WTC11 (cell line): ENCODE results near the gene CROCC. TPM values are rescaled to one million over a fixed set of nuclear protein-coding genes. Genes with fewer than 3 reads are reported as not detected.
A peak's percentile ranks its signal among the peaks of the same experiment; 100 is the strongest.
"Not testable (repeated sequence)": the region's sequence is repeated elsewhere in the genome, so short reads cannot be mapped to it uniquely, and the experiment has no call there.

Experiments
- ATAC-seq: fragments of 200-7000 bp; cut with Tn5 transposase; 2 replicates; pipeline ENCODE4 v1.10.0; 2021; ENCODE audit warnings: mild to moderate bottlenecking, moderate library complexity
- CTCF ChIA-PET: fragments of 300-600 bp; sonication (Branson Sonifier 250); formaldehyde crosslinking; loops from one replicate; lab custom pipeline; 2021; ENCODE audit warnings: antibody characterized with exemption; lab: Charles Lee
- POLR2A ChIA-PET: fragments of 350-600 bp; sonication (Branson Sonifier 250); formaldehyde crosslinking; loops from one replicate; lab custom pipeline; 2021; ENCODE audit warnings: antibody characterized with exemption; lab: Charles Lee
- DNase-seq: peaks from one replicate; pipeline ENCODE4 v3.0.0; 2021; ENCODE audit warnings: low spot score
- H3K27ac Mint-ChIP-seq: 2 replicates; pipeline ENCODE4 v1.8.0; 2021; ENCODE audit warnings: mixed read lengths
- H3K27me3 Mint-ChIP-seq: 2 replicates; pipeline ENCODE4 v1.8.0; 2021; ENCODE audit warnings: low read depth, mild to moderate bottlenecking, moderate library complexity, mixed read lengths
- H3K36me3 Mint-ChIP-seq: 2 replicates; pipeline ENCODE4 v1.8.0; 2021; ENCODE audit warnings: mixed read lengths
- H3K4me1 Mint-ChIP-seq: 2 replicates; pipeline ENCODE4 v1.8.0; 2022; ENCODE audit warnings: mixed read lengths
- H3K4me3 Mint-ChIP-seq: 2 replicates; pipeline ENCODE4 v1.8.0; 2021; ENCODE audit warnings: mild to moderate bottlenecking, moderate library complexity, mixed read lengths
- H3K9me3 Mint-ChIP-seq: 2 replicates; pipeline ENCODE4 v1.8.0; 2021; ENCODE audit warnings: mixed read lengths
- PRRX2 ChIP-seq: fragments of 250-450 bp; sonication (Bioruptor Pico); IDR thresholded peaks from 2 replicates; pipeline ENCODE4 v1.8.0; 2021; ENCODE audit warnings: mild to moderate bottlenecking
- SMAD4 ChIP-seq: sonication (generic); formaldehyde crosslinking; IDR thresholded peaks from 2 replicates; pipeline ENCODE4 v1.8.0; 2022; ENCODE audit warnings: mild to moderate bottlenecking, missing genetic modification reagents
- ZNF232 ChIP-seq: sonication (generic); formaldehyde crosslinking; IDR thresholded peaks from 2 replicates; pipeline ENCODE4 v1.8.0; 2022; ENCODE audit warnings: mild to moderate bottlenecking, missing genetic modification reagents
- total RNA-seq: library from RNA; stranded (reverse); gene quantifications from 3 replicates; pipeline ENCODE4 v1.2.3, GENCODE V29; 2021
- TF ChIP-seq, protein P1 (sequence below): sonication (generic); formaldehyde crosslinking; conservative IDR thresholded peaks from 2 replicates; pipeline ENCODE4 v1.8.1; 2023; ENCODE audit warnings: mild to moderate bottlenecking, low read depth, missing genetic modification reagents, moderate library complexity
- TF ChIP-seq, protein P2 (sequence below): sonication (generic); formaldehyde crosslinking; IDR thresholded peaks from 2 replicates; pipeline ENCODE4 v1.8.1; 2023; ENCODE audit warnings: mild to moderate bottlenecking, missing genetic modification reagents, borderline replicate concordance
- TF ChIP-seq, protein P3 (sequence below): sonication (generic); formaldehyde crosslinking; IDR thresholded peaks from 2 replicates; pipeline ENCODE4 v1.8.0; 2022; ENCODE audit warnings: missing genetic modification reagents
- TF ChIP-seq, protein P4 (sequence below): sonication (generic); formaldehyde crosslinking; IDR thresholded peaks from 2 replicates; pipeline ENCODE4 v1.8.1; 2023; ENCODE audit warnings: mild to moderate bottlenecking, moderate library complexity, missing genetic modification reagents
- TF ChIP-seq, protein P5 (sequence below): fragments of 200-600 bp; IDR thresholded peaks from 2 replicates; pipeline ENCODE4 v1.8.0; 2022; ENCODE audit warnings: antibody characterized with exemption

CROCC gene
- total RNA-seq, 1 experiment from 2014 or later, result 75.6 TPM

DNA sequence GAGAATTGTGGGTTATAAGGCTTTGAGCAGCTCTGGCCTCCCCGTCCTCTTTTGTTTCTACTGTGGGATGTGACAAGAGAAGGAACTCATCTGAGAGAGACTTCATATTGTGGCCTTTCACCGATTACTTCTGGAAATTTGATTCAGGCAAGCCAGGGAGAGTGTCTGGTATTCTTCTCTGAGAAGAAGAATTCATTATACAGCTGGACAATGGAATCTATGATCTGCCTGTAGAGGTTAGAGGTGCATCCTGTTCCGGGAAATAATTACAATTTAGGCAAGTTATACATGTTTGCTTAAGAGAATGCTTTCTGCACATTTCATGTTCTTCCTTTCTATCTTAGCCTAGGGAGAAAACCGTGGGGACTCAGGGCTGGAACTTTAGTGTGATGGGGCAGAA lies 38.7 kb upstream of the CROCC start (continued):
- TF ChIP-seq, protein P1, sequence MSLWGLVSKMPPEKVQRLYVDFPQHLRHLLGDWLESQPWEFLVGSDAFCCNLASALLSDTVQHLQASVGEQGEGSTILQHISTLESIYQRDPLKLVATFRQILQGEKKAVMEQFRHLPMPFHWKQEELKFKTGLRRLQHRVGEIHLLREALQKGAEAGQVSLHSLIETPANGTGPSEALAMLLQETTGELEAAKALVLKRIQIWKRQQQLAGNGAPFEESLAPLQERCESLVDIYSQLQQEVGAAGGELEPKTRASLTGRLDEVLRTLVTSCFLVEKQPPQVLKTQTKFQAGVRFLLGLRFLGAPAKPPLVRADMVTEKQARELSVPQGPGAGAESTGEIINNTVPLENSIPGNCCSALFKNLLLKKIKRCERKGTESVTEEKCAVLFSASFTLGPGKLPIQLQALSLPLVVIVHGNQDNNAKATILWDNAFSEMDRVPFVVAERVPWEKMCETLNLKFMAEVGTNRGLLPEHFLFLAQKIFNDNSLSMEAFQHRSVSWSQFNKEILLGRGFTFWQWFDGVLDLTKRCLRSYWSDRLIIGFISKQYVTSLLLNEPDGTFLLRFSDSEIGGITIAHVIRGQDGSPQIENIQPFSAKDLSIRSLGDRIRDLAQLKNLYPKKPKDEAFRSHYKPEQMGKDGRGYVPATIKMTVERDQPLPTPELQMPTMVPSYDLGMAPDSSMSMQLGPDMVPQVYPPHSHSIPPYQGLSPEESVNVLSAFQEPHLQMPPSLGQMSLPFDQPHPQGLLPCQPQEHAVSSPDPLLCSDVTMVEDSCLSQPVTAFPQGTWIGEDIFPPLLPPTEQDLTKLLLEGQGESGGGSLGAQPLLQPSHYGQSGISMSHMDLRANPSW, result no peak
- TF ChIP-seq, all 79 proteins: peak for 0

DNA sequence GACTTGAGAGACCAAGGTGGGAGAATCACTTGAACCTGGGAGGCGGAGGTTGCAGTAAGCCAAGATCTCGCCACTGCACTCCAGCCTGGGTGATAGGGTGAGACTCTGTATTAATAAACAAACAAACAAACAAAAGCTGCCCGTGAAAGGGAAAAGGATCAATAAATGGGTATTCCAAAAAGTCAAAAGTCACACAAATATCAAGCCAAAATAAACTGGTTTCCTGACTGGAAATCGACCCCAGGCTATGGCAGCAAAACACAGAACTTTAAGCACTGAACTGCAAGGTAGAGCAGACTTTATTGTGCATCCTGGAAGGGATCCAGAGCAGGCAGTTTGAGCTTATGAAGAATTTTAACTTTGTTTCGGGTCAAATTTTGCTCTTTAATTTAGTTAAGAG lies 37.2 kb upstream of the CROCC start:
- H3K4me3 Mint-ChIP-seq, H3K9me3 Mint-ChIP-seq, H3K36me3 Mint-ChIP-seq, ATAC-seq, H3K27ac Mint-ChIP-seq, DNase-seq, POLR2A ChIA-PET, H3K27me3 Mint-ChIP-seq: not testable (repeated sequence)
- CTCF ChIA-PET, result interaction anchor here (1.5 kb wide), 1 partner anchor 264 kb away, joined by 3 read pairs; no protein-coding TSS in a partner anchor
- H3K4me1 Mint-ChIP-seq, result peaks cover 19% of the 10 kb centered on the region

DNA sequence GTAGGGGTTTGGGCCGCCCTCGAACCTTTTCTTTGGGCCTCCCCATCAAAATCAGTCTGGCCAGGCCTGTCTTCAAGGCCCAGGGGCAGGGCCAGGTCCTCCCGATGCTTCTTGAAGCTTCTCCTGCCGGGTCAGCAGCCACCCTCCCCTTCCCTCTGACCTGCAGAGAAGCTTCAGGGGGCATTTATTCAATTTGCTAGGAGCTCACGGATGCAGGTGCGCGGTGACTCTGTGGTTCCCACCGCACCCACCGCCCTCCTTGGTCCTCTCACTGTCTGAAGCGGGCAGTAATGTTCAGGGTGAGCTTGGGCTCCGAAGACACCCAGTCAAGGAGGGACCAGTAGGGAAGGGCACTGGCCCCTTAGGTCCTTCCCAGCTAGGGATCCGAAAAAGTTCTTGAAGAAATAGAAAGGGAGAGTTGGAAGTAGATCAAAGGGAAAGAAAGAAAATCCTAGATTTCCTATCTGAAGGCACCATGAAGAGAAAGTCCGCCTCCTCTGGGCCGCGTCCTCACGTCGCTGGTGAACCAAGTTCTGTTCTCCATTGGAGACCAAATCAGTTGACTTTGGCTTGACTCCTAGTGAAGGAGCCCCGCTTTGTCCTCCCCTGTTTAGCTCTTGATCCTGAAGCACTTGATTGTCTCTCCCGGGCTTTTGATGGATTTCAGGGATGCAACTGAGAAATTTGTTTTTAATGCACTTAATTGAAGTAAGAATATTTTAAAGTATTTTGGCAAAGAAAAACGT lies 34.7 kb upstream of the CROCC start:
- ATAC-seq, result no peak
- Mint-ChIP-seq H3K27me3 (peaks cover 5% of the 10 kb centered on the region), H3K4me3 (no peak overlapping the region), H3K36me3 (no peaks in the 10 kb centered on the region), H3K9me3 (no peaks in the 10 kb centered on the region), H3K27ac (no peak overlapping the region; the same call in 1 of the 2 replicates), H3K4me1 (peaks cover 23% of the 10 kb centered on the region)
- TF ChIP-seq PRRX2 (CRISPR knock-in tag) (no peak), ZNF232 (CRISPR knock-in tag) (no peak), SMAD4 (CRISPR knock-in tag) (no peak)
- ChIA-PET CTCF (interaction anchor here (2.7 kb wide), 1 partner anchor 266 kb away, joined by 15 read pairs; no protein-coding TSS in a partner anchor), POLR2A (no interaction called here)
- DNase-seq, result no peak

DNA sequence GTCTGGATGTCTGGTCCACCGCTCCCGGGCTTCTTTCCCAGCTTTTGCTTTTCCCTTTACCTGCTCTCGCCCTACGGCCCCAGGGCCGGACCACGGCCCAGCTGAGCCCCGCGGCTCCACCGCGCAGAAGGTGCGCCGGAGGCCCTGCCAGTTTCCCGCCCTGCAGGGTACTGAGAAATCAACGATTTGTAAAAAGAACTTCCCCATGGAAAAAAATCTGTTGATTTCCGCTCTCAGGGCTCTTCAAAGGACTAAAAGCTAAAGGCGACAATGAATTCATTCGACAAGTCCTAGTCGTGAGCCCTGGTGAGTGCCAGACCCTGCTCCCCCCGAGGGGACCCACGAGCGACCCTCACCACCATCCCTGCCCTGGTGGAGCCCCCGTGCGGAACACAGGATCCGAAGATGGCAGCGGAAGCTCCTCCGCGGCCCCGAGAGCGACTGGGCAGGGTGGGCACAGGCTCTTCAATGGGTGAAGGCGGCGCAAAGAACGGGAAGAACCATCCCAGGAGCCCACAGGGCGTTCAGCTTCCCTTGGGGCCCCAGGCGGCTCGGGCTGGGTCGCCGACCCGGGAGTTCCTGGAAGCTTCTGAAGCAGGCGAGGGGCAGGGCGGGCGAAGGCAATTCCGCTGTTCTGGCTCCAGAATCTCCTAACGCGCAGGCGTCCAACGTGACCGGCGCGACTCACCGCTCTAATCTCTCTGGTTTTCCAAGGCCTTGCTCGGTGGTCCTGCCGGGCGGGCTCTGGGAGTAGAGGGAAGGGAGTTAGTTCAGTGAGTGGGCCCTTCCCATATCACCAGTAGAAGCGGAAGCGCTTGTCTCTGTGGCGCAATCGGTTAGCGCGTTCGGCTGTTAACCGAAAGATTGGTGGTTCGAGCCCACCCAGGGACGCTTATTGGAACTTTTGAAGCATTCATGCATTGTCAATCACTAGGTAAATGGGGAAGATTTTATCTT lies 32.6 kb upstream of the CROCC start:
- peaks cover 5% of the 10 kb centered on the region; the same call in 1 of the 2 replicates for H3K27me3 Mint-ChIP-seq
- peak overlapping the region; percentile 97 for H3K27ac Mint-ChIP-seq
- TF ChIP-seq, protein P2, sequence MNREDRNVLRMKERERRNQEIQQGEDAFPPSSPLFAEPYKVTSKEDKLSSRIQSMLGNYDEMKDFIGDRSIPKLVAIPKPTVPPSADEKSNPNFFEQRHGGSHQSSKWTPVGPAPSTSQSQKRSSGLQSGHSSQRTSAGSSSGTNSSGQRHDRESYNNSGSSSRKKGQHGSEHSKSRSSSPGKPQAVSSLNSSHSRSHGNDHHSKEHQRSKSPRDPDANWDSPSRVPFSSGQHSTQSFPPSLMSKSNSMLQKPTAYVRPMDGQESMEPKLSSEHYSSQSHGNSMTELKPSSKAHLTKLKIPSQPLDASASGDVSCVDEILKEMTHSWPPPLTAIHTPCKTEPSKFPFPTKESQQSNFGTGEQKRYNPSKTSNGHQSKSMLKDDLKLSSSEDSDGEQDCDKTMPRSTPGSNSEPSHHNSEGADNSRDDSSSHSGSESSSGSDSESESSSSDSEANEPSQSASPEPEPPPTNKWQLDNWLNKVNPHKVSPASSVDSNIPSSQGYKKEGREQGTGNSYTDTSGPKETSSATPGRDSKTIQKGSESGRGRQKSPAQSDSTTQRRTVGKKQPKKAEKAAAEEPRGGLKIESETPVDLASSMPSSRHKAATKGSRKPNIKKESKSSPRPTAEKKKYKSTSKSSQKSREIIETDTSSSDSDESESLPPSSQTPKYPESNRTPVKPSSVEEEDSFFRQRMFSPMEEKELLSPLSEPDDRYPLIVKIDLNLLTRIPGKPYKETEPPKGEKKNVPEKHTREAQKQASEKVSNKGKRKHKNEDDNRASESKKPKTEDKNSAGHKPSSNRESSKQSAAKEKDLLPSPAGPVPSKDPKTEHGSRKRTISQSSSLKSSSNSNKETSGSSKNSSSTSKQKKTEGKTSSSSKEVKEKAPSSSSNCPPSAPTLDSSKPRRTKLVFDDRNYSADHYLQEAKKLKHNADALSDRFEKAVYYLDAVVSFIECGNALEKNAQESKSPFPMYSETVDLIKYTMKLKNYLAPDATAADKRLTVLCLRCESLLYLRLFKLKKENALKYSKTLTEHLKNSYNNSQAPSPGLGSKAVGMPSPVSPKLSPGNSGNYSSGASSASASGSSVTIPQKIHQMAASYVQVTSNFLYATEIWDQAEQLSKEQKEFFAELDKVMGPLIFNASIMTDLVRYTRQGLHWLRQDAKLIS (CRISPR knock-in tag), result 0 out of 2 replicates have a peak, but pooled peaks have one; percentile 19
- TF ChIP-seq, protein P3, sequence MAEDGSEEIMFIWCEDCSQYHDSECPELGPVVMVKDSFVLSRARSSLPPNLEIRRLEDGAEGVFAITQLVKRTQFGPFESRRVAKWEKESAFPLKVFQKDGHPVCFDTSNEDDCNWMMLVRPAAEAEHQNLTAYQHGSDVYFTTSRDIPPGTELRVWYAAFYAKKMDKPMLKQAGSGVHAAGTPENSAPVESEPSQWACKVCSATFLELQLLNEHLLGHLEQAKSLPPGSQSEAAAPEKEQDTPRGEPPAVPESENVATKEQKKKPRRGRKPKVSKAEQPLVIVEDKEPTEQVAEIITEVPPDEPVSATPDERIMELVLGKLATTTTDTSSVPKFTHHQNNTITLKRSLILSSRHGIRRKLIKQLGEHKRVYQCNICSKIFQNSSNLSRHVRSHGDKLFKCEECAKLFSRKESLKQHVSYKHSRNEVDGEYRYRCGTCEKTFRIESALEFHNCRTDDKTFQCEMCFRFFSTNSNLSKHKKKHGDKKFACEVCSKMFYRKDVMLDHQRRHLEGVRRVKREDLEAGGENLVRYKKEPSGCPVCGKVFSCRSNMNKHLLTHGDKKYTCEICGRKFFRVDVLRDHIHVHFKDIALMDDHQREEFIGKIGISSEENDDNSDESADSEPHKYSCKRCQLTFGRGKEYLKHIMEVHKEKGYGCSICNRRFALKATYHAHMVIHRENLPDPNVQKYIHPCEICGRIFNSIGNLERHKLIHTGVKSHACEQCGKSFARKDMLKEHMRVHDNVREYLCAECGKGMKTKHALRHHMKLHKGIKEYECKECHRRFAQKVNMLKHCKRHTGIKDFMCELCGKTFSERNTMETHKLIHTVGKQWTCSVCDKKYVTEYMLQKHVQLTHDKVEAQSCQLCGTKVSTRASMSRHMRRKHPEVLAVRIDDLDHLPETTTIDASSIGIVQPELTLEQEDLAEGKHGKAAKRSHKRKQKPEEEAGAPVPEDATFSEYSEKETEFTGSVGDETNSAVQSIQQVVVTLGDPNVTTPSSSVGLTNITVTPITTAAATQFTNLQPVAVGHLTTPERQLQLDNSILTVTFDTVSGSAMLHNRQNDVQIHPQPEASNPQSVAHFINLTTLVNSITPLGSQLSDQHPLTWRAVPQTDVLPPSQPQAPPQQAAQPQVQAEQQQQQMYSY (CRISPR knock-in tag), result peak; percentile 23; the same call in 1 of the 2 replicates
- TF ChIP-seq, protein P4, sequence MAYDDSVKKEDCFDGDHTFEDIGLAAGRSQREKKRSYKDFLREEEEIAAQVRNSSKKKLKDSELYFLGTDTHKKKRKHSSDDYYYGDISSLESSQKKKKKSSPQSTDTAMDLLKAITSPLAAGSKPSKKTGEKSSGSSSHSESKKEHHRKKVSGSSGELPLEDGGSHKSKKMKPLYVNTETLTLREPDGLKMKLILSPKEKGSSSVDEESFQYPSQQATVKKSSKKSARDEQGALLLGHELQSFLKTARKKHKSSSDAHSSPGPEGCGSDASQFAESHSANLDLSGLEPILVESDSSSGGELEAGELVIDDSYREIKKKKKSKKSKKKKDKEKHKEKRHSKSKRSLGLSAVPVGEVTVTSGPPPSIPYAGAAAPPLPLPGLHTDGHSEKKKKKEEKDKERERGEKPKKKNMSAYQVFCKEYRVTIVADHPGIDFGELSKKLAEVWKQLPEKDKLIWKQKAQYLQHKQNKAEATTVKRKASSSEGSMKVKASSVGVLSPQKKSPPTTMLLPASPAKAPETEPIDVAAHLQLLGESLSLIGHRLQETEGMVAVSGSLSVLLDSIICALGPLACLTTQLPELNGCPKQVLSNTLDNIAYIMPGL, result peak; percentile 98
- TF ChIP-seq, protein P5, sequence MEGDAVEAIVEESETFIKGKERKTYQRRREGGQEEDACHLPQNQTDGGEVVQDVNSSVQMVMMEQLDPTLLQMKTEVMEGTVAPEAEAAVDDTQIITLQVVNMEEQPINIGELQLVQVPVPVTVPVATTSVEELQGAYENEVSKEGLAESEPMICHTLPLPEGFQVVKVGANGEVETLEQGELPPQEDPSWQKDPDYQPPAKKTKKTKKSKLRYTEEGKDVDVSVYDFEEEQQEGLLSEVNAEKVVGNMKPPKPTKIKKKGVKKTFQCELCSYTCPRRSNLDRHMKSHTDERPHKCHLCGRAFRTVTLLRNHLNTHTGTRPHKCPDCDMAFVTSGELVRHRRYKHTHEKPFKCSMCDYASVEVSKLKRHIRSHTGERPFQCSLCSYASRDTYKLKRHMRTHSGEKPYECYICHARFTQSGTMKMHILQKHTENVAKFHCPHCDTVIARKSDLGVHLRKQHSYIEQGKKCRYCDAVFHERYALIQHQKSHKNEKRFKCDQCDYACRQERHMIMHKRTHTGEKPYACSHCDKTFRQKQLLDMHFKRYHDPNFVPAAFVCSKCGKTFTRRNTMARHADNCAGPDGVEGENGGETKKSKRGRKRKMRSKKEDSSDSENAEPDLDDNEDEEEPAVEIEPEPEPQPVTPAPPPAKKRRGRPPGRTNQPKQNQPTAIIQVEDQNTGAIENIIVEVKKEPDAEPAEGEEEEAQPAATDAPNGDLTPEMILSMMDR, result no peak

More for the DNA sequence above, 32.6 kb upstream of the CROCC start:
- DNase-seq (peak; percentile 87), ATAC-seq (peak; percentile 96)
- H3K36me3 Mint-ChIP-seq, result no peaks in the 10 kb centered on the region
- peak overlapping the region; percentile 85 for H3K4me3 Mint-ChIP-seq
- H3K4me1 Mint-ChIP-seq, result peaks cover 23% of the 10 kb centered on the region
- no peaks in the 10 kb centered on the region for H3K9me3 Mint-ChIP-seq
- ChIA-PET POLR2A (interaction anchor here (0.7 to 1.1 kb wide), 3 partner anchors 15 to 113 kb away, joined by 3 to 6 read pairs (median 4); partner anchors contain the start of gene CROCC), CTCF (interaction anchor here (1.0 to 2.7 kb wide), 4 partner anchors 13 to 268 kb away, joined by 4 to 15 read pairs (median 6); no protein-coding TSS in a partner anchor)
